HG02571 (cell line): Measurements from ENCODE around the gene COPE.
"Not testable (repeated sequence)": the region's sequence is repeated elsewhere in the genome, so short reads cannot be mapped to it uniquely, and the experiment has no call there.

ENCODE experiments used
- ATAC-seq: cut with Tn5 transposase; IDR thresholded peaks from one replicate; pipeline ENCODE4 v1.9.1; 2021; ENCODE audit warnings: mild to moderate bottlenecking, moderate library complexity; ENCODE audit not compliant: unreplicated experiment

Gene COPE

GRCh38 chr19:18940769-18941627 lies 21.8 kb upstream of the COPE start, which contains the start of gene HOMER3:
Gene HOMER3, minus strand, starts transcription at chr19:18941217. Its CDS starts 2,235 bp downstream, at chr19:18938982.
- no peak for ATAC-seq

GRCh38 chr19:18939922-18940768 lies 21.0 kb upstream of the COPE start:
- ATAC-seq, result no peak

GRCh38 chr19:18939163-18939562 lies 20.0 kb upstream of the COPE start:
- no peak for ATAC-seq

GRCh38 chr19:18933297-18933696 lies 14.1 kb upstream of the COPE start:
- no peak for ATAC-seq

GRCh38 chr19:18932216-18932841 lies 13.1 kb upstream of the COPE start:
- ATAC-seq, result no peak

- no peak for ATAC-seq
These were observed 12.4 kb upstream of the COPE start for GRCh38 chr19:18931316-18932162.

GRCh38 chr19:18929311-18929710 lies 10.1 kb upstream of the COPE start:
- ATAC-seq, result no peak

- ATAC-seq, result no peak
These were observed 9.0 kb upstream of the COPE start for GRCh38 chr19:18928018-18928805.

GRCh38 chr19:18924684-18925213 lies 5.6 kb upstream of the COPE start:
- no peak for ATAC-seq

GRCh38 chr19:18922228-18922985 lies 3.2 kb upstream of the COPE start:
- no peak for ATAC-seq

- ATAC-seq, result no peak
These were observed 2.4 kb upstream of the COPE start for GRCh38 chr19:18921593-18921992.

- no peak for ATAC-seq
These were observed 1.2 kb upstream of the COPE start for GRCh38 chr19:18920400-18920799.

GRCh38 chr19:18919900-18920214 lies 670 bp upstream of the COPE start:
- ATAC-seq, result peak; percentile 2

- not testable (repeated sequence) for ATAC-seq
These were observed 1.6 kb downstream of the COPE start for GRCh38 chr19:18917593-18917992.

GRCh38 chr19:18915639-18916038 lies 3.5 kb downstream of the COPE start:
- no peak for ATAC-seq

GRCh38 chr19:18913466-18913865 lies 5.7 kb downstream of the COPE start:
- no peak for ATAC-seq

- ATAC-seq, result no peak
These were observed 6.3 kb downstream of the COPE start for GRCh38 chr19:18912933-18913332.

GRCh38 chr19:18910801-18911436 lies 8.3 kb downstream of the COPE start:
- no peak for ATAC-seq
